Measurements from ENCODE around the gene IQSEC3.

Gene IQSEC3

GRCh38 chr12:111699-112493 is 45.3 kb downstream of the IQSEC3 start:
- Histone ChIP-seq H3K4ac (ENCODE audit: low read depth, low read length) (no peak overlapping the region), H3K23ac (ENCODE audit: low read length) (no peak overlapping the region), H2BK15ac (replicated peaks; ENCODE audit: low read depth) (no peak overlapping the region), H4K5ac (ENCODE audit: low read length) (no peak overlapping the region), H3K27me3 (ENCODE audit: insufficient read depth, low read length, poor library complexity) (no peaks in the 10 kb centered on the region), H2BK120ac (ENCODE audit: low read depth, low read length) (no peak overlapping the region), H2AK5ac (ENCODE audit: low read length) (no peak overlapping the region), H3K79me1 (ENCODE audit: low read length) (no peaks in the 10 kb centered on the region), H3K4me3 (ENCODE audit: low read length) (no peak overlapping the region), H3K79me2 (ENCODE audit: control insufficient read depth, insufficient read depth, low read length) (no peaks in the 10 kb centered on the region), H3K18ac (ENCODE audit: low read length) (no peak overlapping the region), H3K9ac (ENCODE audit: low read length) (no peak overlapping the region), H3K4me1 (ENCODE audit: control insufficient read depth, low read depth, low read length) (peaks cover 3% of the 10 kb centered on the region), H2BK5ac (ENCODE audit: low read length) (no peak overlapping the region), H3K36me3 (ENCODE audit: control insufficient read depth, insufficient read depth, low read length) (no peaks in the 10 kb centered on the region), H3K27ac (ENCODE audit: low read depth, low read length) (no peak overlapping the region), H3K56ac (ENCODE audit: low read length) (no peak overlapping the region), H3K4me2 (ENCODE audit: low read length) (no peak overlapping the region), H4K8ac (ENCODE audit: low read depth, low read length) (no peak overlapping the region)
- WGBS (ENCODE audit: extremely low coverage, insufficient coverage, low lambda C conversion rate): no CpG with 5 or more reads among the region's 11 CpGs
- DNase-seq: no peak

GRCh38 chr12:113347-113746 is 46.8 kb downstream of the IQSEC3 start:
- no peaks in the 10 kb centered on the region for H3K79me2 ChIP-seq (ENCODE audit: control insufficient read depth, insufficient read depth, low read length)
- H3K27me3 ChIP-seq (ENCODE audit: insufficient read depth, low read length, poor library complexity): no peaks in the 10 kb centered on the region
- H2BK15ac ChIP-seq (replicated peaks; ENCODE audit: low read depth): no peak overlapping the region
- H3K79me1 ChIP-seq (ENCODE audit: low read length): no peaks in the 10 kb centered on the region
- H4K5ac ChIP-seq (ENCODE audit: low read length): no peak overlapping the region
- no peak overlapping the region for H3K18ac ChIP-seq (ENCODE audit: low read length)
- no peak overlapping the region for H3K56ac ChIP-seq (ENCODE audit: low read length)
- H2BK5ac ChIP-seq (ENCODE audit: low read length): no peak overlapping the region
- no peaks in the 10 kb centered on the region for H3K36me3 ChIP-seq (ENCODE audit: control insufficient read depth, insufficient read depth, low read length)
- no peak overlapping the region for H2AK5ac ChIP-seq (ENCODE audit: low read length)
- no peak for DNase-seq
- no peak overlapping the region for H3K23ac ChIP-seq (ENCODE audit: low read length)
- no peak overlapping the region for H3K4me3 ChIP-seq (ENCODE audit: low read length)
- H3K9ac ChIP-seq (ENCODE audit: low read length): no peak overlapping the region
- WGBS (ENCODE audit: extremely low coverage, insufficient coverage, low lambda C conversion rate): no CpG with 5 or more reads among the region's 4 CpGs
- no peak overlapping the region for H3K4me2 ChIP-seq (ENCODE audit: low read length)
- H3K4ac ChIP-seq (ENCODE audit: low read depth, low read length): no peak overlapping the region
- peaks cover 3% of the 10 kb centered on the region for H3K4me1 ChIP-seq (ENCODE audit: control insufficient read depth, low read depth, low read length)
- no peak overlapping the region for H2BK120ac ChIP-seq (ENCODE audit: low read depth, low read length)
- H4K8ac ChIP-seq (ENCODE audit: low read depth, low read length): no peak overlapping the region
- H3K27ac ChIP-seq (ENCODE audit: low read depth, low read length): no peak overlapping the region

- Histone ChIP-seq H2BK120ac (ENCODE audit: low read depth, low read length) (no peak overlapping the region), H2BK5ac (ENCODE audit: low read length) (no peak overlapping the region), H3K4me3 (ENCODE audit: low read length) (no peak overlapping the region), H3K18ac (ENCODE audit: low read length) (no peak overlapping the region), H2AK5ac (ENCODE audit: low read length) (no peak overlapping the region), H3K4ac (ENCODE audit: low read depth, low read length) (no peak overlapping the region), H3K9ac (ENCODE audit: low read length) (no peak overlapping the region), H3K79me2 (ENCODE audit: control insufficient read depth, insufficient read depth, low read length) (no peaks in the 10 kb centered on the region), H3K27me3 (ENCODE audit: insufficient read depth, low read length, poor library complexity) (no peaks in the 10 kb centered on the region), H3K23ac (ENCODE audit: low read length) (no peak overlapping the region), H3K36me3 (ENCODE audit: control insufficient read depth, insufficient read depth, low read length) (no peaks in the 10 kb centered on the region), H3K56ac (ENCODE audit: low read length) (no peak overlapping the region), H3K27ac (ENCODE audit: low read depth, low read length) (no peak overlapping the region), H3K4me2 (ENCODE audit: low read length) (no peak overlapping the region), H3K79me1 (ENCODE audit: low read length) (no peaks in the 10 kb centered on the region), H3K4me1 (ENCODE audit: control insufficient read depth, low read depth, low read length) (peaks cover 3% of the 10 kb centered on the region), H4K5ac (ENCODE audit: low read length) (no peak overlapping the region), H2BK15ac (replicated peaks; ENCODE audit: low read depth) (no peak overlapping the region), H4K8ac (ENCODE audit: low read depth, low read length) (no peak overlapping the region)
- no CpG with 5 or more reads among the region's 4 CpGs for WGBS (ENCODE audit: extremely low coverage, insufficient coverage, low lambda C conversion rate)
- DNase-seq: peak; percentile 94
Observed at GRCh38 chr12:114626-115211, 48.2 kb downstream of the IQSEC3 start.

GRCh38 chr12:115518-115917 is 49.0 kb downstream of the IQSEC3 start:
- no peak overlapping the region for H2BK5ac ChIP-seq (ENCODE audit: low read length)
- H3K4ac ChIP-seq (ENCODE audit: low read depth, low read length): no peak overlapping the region
- H3K18ac ChIP-seq (ENCODE audit: low read length): no peak overlapping the region
- no peak overlapping the region for H2BK15ac ChIP-seq (replicated peaks; ENCODE audit: low read depth)
- H4K8ac ChIP-seq (ENCODE audit: low read depth, low read length): no peak overlapping the region
- no peaks in the 10 kb centered on the region for H3K79me2 ChIP-seq (ENCODE audit: control insufficient read depth, insufficient read depth, low read length)
- H3K27ac ChIP-seq (ENCODE audit: low read depth, low read length): no peak overlapping the region
- no peak overlapping the region for H2AK5ac ChIP-seq (ENCODE audit: low read length)
- H3K4me3 ChIP-seq (ENCODE audit: low read length): no peak overlapping the region
- H3K36me3 ChIP-seq (ENCODE audit: control insufficient read depth, insufficient read depth, low read length): no peaks in the 10 kb centered on the region
- no peaks in the 10 kb centered on the region for H3K79me1 ChIP-seq (ENCODE audit: low read length)
- no peak overlapping the region for H4K5ac ChIP-seq (ENCODE audit: low read length)
- H2BK120ac ChIP-seq (ENCODE audit: low read depth, low read length): no peak overlapping the region
- no peak for DNase-seq
- no peak overlapping the region for H3K56ac ChIP-seq (ENCODE audit: low read length)
- no peak overlapping the region for H3K23ac ChIP-seq (ENCODE audit: low read length)
- H3K27me3 ChIP-seq (ENCODE audit: insufficient read depth, low read length, poor library complexity): no peaks in the 10 kb centered on the region
- WGBS (ENCODE audit: extremely low coverage, insufficient coverage, low lambda C conversion rate): no CpG with 5 or more reads among the region's 5 CpGs
- H3K4me2 ChIP-seq (ENCODE audit: low read length): no peak overlapping the region
- no peak overlapping the region for H3K9ac ChIP-seq (ENCODE audit: low read length)
- peaks cover 3% of the 10 kb centered on the region for H3K4me1 ChIP-seq (ENCODE audit: control insufficient read depth, low read depth, low read length)

- no peaks in the 10 kb centered on the region for H3K79me2 ChIP-seq (ENCODE audit: control insufficient read depth, insufficient read depth, low read length)
- no peak for DNase-seq
- no peaks in the 10 kb centered on the region for H3K36me3 ChIP-seq (ENCODE audit: control insufficient read depth, insufficient read depth, low read length)
- H3K18ac ChIP-seq (ENCODE audit: low read length): no peak overlapping the region
- H2BK5ac ChIP-seq (ENCODE audit: low read length): no peak overlapping the region
- H2BK15ac ChIP-seq (replicated peaks; ENCODE audit: low read depth): no peak overlapping the region
- H2AK5ac ChIP-seq (ENCODE audit: low read length): no peak overlapping the region
- H3K4me2 ChIP-seq (ENCODE audit: low read length): no peak overlapping the region
- no peaks in the 10 kb centered on the region for H3K79me1 ChIP-seq (ENCODE audit: low read length)
- no peak overlapping the region for H3K9ac ChIP-seq (ENCODE audit: low read length)
- no peak overlapping the region for H3K27ac ChIP-seq (ENCODE audit: low read depth, low read length)
- no peak overlapping the region for H4K8ac ChIP-seq (ENCODE audit: low read depth, low read length)
- H3K56ac ChIP-seq (ENCODE audit: low read length): no peak overlapping the region
- no peak overlapping the region for H3K23ac ChIP-seq (ENCODE audit: low read length)
- no peaks in the 10 kb centered on the region for H3K27me3 ChIP-seq (ENCODE audit: insufficient read depth, low read length, poor library complexity)
- H4K5ac ChIP-seq (ENCODE audit: low read length): no peak overlapping the region
- no peak overlapping the region for H3K4me3 ChIP-seq (ENCODE audit: low read length)
- H3K4ac ChIP-seq (ENCODE audit: low read depth, low read length): no peak overlapping the region
- no CpG with 5 or more reads among the region's 19 CpGs for WGBS (ENCODE audit: extremely low coverage, insufficient coverage, low lambda C conversion rate)
- H2BK120ac ChIP-seq (ENCODE audit: low read depth, low read length): no peak overlapping the region
- H3K4me1 ChIP-seq (ENCODE audit: control insufficient read depth, low read depth, low read length): peaks cover 3% of the 10 kb centered on the region
Observed at GRCh38 chr12:115960-116915, 49.7 kb downstream of the IQSEC3 start.
